ENCODE measurements around the gene KICS2.

GRCh38 chr12:64229240-64229639 lies 7.1 kb upstream of the KICS2 start:
- no peak for TF ChIP-seq CTCF (IDR thresholded peaks at IDR 0.05; ENCODE audit: low read length)
- TF ChIP-seq EZH2 (optimal IDR thresholded peaks at IDR 0.05; ENCODE audit: low read depth, low read length), result no peak
